K562 (cell line): ENCODE results near the gene PRIM1. TPM values are rescaled to one million over a fixed set of nuclear protein-coding genes. Genes with fewer than 3 reads are reported as not detected.
A peak's percentile ranks its signal among the peaks of the same experiment; 100 is the strongest.

Experiments used
- ARID3B ChIP-seq: fragments of 250-450 bp; sonication (Bioruptor Pico); IDR thresholded peaks from 2 replicates; pipeline ENCODE4 v1.4.0; 2020; ENCODE audit warnings: borderline replicate concordance
- ARNT ChIP-seq, 2 experiments: fragments of 450-650 bp; IDR thresholded peaks; 2 replicates each; pipeline ENCODE4 v1.6.1; 2016; ENCODE audit warnings: mild to moderate bottlenecking in 1 of 2
- ATF3 ChIP-seq, 2 experiments: fragments of 450-650 bp in 1 of 2; sonication (generic) in 1 of 2; formaldehyde crosslinking in 1 of 2; IDR thresholded peaks in 1 of 2; conservative IDR thresholded peaks in 1 of 2; 2 replicates each; pipeline versions ENCODE4 v1.6.1 to v1.8.1; 2016 to 2023; ENCODE audit warnings: mild to moderate bottlenecking in 2 of 2, moderate library complexity in 2 of 2, inconsistent platforms in 1 of 2, missing genetic modification reagents in 1 of 2
- CBX3 ChIP-seq, 2 experiments: IDR thresholded peaks; 1 replicate in 1 of 2; 2 replicates in 1 of 2; pipeline ENCODE4 v1.6.1; 2012; ENCODE audit warnings: inconsistent platforms in 2 of 2, low read length in 2 of 2, borderline replicate concordance in 1 of 2, control low read depth in 1 of 2
- CSDE1 ChIP-seq, 2 experiments: fragments of 450-650 bp; IDR thresholded peaks; 2 replicates each; pipeline ENCODE4 v1.6.1; 2016; ENCODE audit warnings: mild to moderate bottlenecking in 1 of 2
- EP400 ChIP-seq: fragments of 450-650 bp; IDR thresholded peaks from 2 replicates; pipeline ENCODE4 v1.6.1; 2017; ENCODE audit warnings: antibody characterized with exemption, mild to moderate bottlenecking, moderate library complexity
- GABPB1 ChIP-seq: sonication (generic); formaldehyde crosslinking; IDR thresholded peaks from 2 replicates; pipeline ENCODE4 v1.8.0; 2022; ENCODE audit warnings: mild to moderate bottlenecking, missing genetic modification reagents
- MCM2 ChIP-seq: fragments of 450-650 bp; IDR thresholded peaks from 2 replicates; pipeline ENCODE4 v1.6.1; 2017; ENCODE audit warnings: low read depth, mild to moderate bottlenecking
- NCOA2 ChIP-seq, 2 experiments: fragments of 450-650 bp; IDR thresholded peaks; 2 replicates each; pipeline ENCODE4 v1.6.1; 2018; ENCODE audit warnings: mild to moderate bottlenecking in 2 of 2, moderate library complexity in 1 of 2; ENCODE audit not compliant: partially characterized antibody in 2 of 2
- NFE2 ChIP-seq: IDR thresholded peaks from 2 replicates; pipeline ENCODE4 v1.6.1; 2014; ENCODE audit warnings: antibody characterized with exemption, low read depth
- POU5F1 ChIP-seq: fragments of 150-350 bp; IDR thresholded peaks from 2 replicates; pipeline ENCODE4 v1.6.1; 2014; ENCODE audit warnings: borderline replicate concordance, low read length, low read depth, mild to moderate bottlenecking; ENCODE audit not compliant: partially characterized antibody
- SPI1 ChIP-seq: IDR thresholded peaks from 2 replicates; pipeline ENCODE4 v1.6.1; 2011; ENCODE audit warnings: low read depth, low read length, control low read depth, borderline replicate concordance
- VEZF1 ChIP-seq: fragments of 200-800 bp; sonication (Bioruptor generic); IDR thresholded peaks from 2 replicates; pipeline ENCODE4 v1.6.1; 2017; ENCODE audit warnings: missing genetic modification characterization, missing compliant biosample characterization
- ZBTB11 ChIP-seq, 3 experiments: fragments of 200-800 bp in 1 of 3; fragments of 250-450 bp in 1 of 3; fragments of 450-650 bp in 1 of 3; sonication (Bioruptor Pico) in 1 of 3; sonication (Bioruptor generic) in 1 of 3; formaldehyde crosslinking in 1 of 3; IDR thresholded peaks; 2 replicates each; pipeline versions ENCODE4 v1.6.1 to v1.8.0; 2016 to 2022; ENCODE audit warnings: mild to moderate bottlenecking in 2 of 3, missing genetic modification characterization in 2 of 3, missing compliant biosample characterization in 1 of 3, moderate library complexity in 1 of 3
- polyA plus RNA-seq, 8 experiments: library from polyadenylated mRNA; depleted of rRNA in 4 of 8; stranded (reverse) in 5 of 8; unstranded in 3 of 8; fragments of >200 nt; fragmentation: Nextera tagmentation in 2 of 8; fragmentation: Illumina TruSeq in 1 of 8; extraction: Ambion mirVana in 2 of 8; extraction: Trizol in 1 of 8; gene quantifications; 2 replicates each; pipeline versions ENCODE4 v1.2.1 to v1.2.3, GENCODE V29; 2011 to 2014; ENCODE audit warnings: inconsistent platforms in 1 of 8, missing spikeins in 1 of 8
- total RNA-seq, 7 experiments: library from RNA; depleted of rRNA in 6 of 7; stranded (reverse); fragments of >200 nt in 6 of 7; fragmentation: Illumina TruSeq in 2 of 7; extraction: Trizol in 2 of 7; gene quantifications; 2 replicates each; pipeline versions ENCODE4 v1.2.1 to v1.2.3, GENCODE V29; 2011 to 2021; ENCODE audit warnings: low replicate concordance in 1 of 7

PRIM1 gene
- total and polyA plus RNA-seq, 9 of the 15 experiments (the other 6 are each of a cell fraction or from before 2014, with no cell fraction given): 67.2 to 179 (median 140) TPM

GRCh38 chr12:56751712-56752598 lies at the start of gene PRIM1 (continued):
- TF ChIP-seq VEZF1 (CRISPR knock-in tag): peak; percentile 46
- TF ChIP-seq MCM2: no peak
- no peak for TF ChIP-seq ARNT (IDR thresholded peaks at IDR 0.05)
- TF ChIP-seq NFE2: no peak
- no peak for TF ChIP-seq CSDE1 (IDR thresholded peaks at IDR 0.05)
- TF ChIP-seq ATF3 (IDR thresholded peaks at IDR 0.05): no peak
- TF ChIP-seq ATF3 (CRISPR knock-in tag; conservative IDR thresholded peaks at IDR 0.05): peak; percentile 67; the same call in 1 of the 2 replicates
- TF ChIP-seq SPI1: no peak
- TF ChIP-seq CBX3 (IDR thresholded peaks at IDR 0.05; ENCODE audit: borderline replicate concordance in 1 of 2, low read length in 2 of 2): 0 out of 3 replicates have a peak, but pooled peaks of 1 of the 2 experiments have one; percentile 53
- peak; percentile 90 for TF ChIP-seq EP400
- peak; percentile 61 for TF ChIP-seq GABPB1 (CRISPR knock-in tag)
- no peak for TF ChIP-seq POU5F1
- peak in 1 of 3 experiments; percentile 66; a peak in 2 of 6 replicates for TF ChIP-seq ZBTB11 (CRISPR knock-in tag; IDR thresholded peaks at IDR 0.05)
- no peak for TF ChIP-seq ARID3B (CRISPR knock-in tag)
- TF ChIP-seq NCOA2 (IDR thresholded peaks at IDR 0.05; ENCODE audit: partially characterized antibody in 2 of 2): no peak
